GM13977 (cell line): ENCODE data around the gene JUND.
"Not testable (repeated sequence)": the region's sequence is repeated elsewhere in the genome, so short reads cannot be mapped to it uniquely, and the experiment has no call there.

Experiments
- DNase-seq: peaks from one replicate; pipeline ENCODE4 v3.0.0; 2012; ENCODE audit warnings: low spot score
- in situ Hi-C: fragments of 300-500 bp; cut with MboI; formaldehyde crosslinking; loops from one replicate; pipeline ENCODE4 v1.12.0; 2022; ENCODE audit warnings: low sequenced_read_pairs, low pct_unique_long_range_greater_than_20kb, mixed read lengths, inconsistent platforms; ENCODE audit not compliant: unreplicated experiment
- TF ChIP-seq, protein P1 (sequence below): IDR thresholded peaks from 2 replicates; pipeline ENCODE4 v1.5.1; 2012; ENCODE audit warnings: mild to moderate bottlenecking, control low read depth; ENCODE audit not compliant: insufficient read depth; ENCODE audit errors: extremely low read depth, missing control alignments

JUND gene

GRCh38 chr19:18281082-18282020 is at the start of gene JUND:
TSS of gene JUND (minus strand) at chr19:18281622. CDS start at chr19:18281484, 138 bp downstream.
- TF ChIP-seq, protein P1, sequence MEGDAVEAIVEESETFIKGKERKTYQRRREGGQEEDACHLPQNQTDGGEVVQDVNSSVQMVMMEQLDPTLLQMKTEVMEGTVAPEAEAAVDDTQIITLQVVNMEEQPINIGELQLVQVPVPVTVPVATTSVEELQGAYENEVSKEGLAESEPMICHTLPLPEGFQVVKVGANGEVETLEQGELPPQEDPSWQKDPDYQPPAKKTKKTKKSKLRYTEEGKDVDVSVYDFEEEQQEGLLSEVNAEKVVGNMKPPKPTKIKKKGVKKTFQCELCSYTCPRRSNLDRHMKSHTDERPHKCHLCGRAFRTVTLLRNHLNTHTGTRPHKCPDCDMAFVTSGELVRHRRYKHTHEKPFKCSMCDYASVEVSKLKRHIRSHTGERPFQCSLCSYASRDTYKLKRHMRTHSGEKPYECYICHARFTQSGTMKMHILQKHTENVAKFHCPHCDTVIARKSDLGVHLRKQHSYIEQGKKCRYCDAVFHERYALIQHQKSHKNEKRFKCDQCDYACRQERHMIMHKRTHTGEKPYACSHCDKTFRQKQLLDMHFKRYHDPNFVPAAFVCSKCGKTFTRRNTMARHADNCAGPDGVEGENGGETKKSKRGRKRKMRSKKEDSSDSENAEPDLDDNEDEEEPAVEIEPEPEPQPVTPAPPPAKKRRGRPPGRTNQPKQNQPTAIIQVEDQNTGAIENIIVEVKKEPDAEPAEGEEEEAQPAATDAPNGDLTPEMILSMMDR, result peak; percentile 1
- DNase-seq, result peak; percentile 100
- in situ Hi-C loops, result no loop called here

DNA sequence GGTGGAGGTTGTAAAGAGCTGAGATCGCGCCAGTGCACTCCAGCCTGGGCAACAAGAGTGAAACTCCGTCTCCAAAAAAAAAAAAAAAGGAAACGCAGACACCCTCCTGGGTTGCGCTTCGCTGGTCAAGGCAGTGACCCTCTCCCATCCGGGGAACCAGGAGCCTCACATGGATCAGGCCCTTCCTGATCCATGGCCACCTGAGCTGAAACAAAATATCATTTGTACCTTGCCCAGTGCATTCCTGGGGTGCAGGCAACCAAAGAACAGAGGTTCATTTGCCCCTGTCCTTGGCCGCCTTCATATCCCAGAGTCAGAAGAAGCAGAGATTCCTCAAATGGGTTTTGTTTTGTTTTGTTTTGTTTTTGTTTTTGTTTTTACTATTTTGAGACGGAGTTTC is 49.4 kb upstream of the JUND start:
- in situ Hi-C loops, result no loop called here
- no peak for DNase-seq
- TF ChIP-seq, protein P1, result no peak

DNA sequence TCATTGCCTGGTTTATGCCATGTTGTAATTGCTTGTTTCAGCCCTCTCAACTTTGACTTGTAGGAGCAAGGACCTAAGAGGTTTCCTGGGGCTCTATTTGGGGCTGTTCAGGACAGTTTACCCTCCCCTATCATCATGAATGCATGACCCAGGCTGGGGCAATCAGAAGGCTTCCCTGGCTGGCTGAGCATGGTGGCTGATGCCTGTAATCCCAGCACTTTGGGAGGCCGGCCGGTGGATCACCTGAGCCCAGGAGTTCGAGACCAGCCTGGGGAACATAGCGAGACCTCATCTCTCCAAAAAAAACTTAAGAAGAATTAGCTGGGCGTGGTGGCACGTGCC is 47.6 kb upstream of the JUND start:
- DNase-seq, result no peak
- in situ Hi-C loops, result no loop called here
- TF ChIP-seq, protein P1, result no peak

DNA sequence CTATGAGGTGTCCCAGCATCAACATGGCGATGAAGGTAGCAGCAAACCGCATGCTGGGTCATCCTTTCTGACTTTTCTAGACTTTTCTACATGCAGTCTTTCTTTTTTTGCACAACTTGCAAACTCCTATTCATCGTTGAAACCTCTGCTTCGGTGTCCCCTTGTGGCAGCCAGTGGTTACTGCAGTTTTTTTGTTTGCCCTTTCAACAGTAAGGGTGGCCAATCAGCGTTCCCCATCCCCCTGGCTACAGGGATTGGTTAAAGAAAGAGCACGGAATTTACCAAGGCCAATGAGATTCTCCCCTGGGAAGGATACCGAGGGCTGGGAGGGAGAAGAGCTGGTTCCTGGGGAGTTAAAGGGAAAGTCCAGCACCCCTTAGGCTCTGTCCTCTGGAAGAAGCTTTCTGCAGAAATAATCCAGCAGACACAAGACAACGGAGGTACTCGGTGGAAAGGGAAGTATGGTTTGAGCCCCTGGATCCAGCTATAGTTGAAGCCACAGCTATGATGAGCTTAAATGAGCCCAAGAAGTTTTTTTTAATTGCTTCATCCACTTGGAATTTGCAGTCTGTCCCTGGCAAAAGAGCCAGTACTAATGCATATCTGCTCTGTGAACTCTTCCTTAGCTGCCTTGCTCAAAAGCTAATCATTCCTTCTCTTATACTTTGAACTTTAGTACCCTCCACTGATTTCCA is 47.1 kb upstream of the JUND start:
- TF ChIP-seq, protein P1, result peak; percentile 81
- in situ Hi-C loops, result no loop called here

GRCh38 chr19:18326772-18327171 is 45.4 kb upstream of the JUND start:
- TF ChIP-seq, protein P1, result no peak
- DNase-seq, result no peak
- in situ Hi-C loops, result no loop called here

More for the DNA sequence above, 47.1 kb upstream of the JUND start:
- DNase-seq, result peak; percentile 96

DNA sequence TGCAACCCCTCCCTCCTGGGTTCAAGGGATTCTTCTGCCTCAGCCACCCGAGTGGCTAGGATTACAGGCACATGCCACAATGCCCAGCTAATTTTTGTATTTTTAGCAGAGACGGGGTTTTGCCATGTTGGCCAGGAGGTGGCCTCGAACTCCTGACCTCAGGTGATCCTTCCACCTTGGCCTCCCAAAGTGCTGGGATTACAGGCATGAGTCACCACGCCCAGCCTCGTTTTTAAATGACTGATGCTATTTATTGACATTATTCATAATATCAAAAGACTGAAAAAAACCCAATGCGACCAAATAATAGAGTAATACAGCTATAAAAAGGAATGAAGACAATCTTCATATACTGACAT is 42.9 kb upstream of the JUND start:
- in situ Hi-C loops, result loop anchor here (5.0 kb wide), 1 partner anchor 47 kb away; no protein-coding TSS in a partner anchor
- not testable (repeated sequence) for DNase-seq
